ENCODE data around the gene GKN2. TPM values are rescaled to one million over a fixed set of nuclear protein-coding genes. Genes with fewer than 3 reads are reported as not detected.

GKN2 gene
- total RNA-seq, 1 experiment from 2014 or later, result not detected

GRCh38 chr2:68961380-68961779, 8.7 kb upstream of the GKN2 start:
- Mint-ChIP-seq H3K36me3 (ENCODE audit: insufficient read depth in 1 of 3, low read depth in 3 of 3) (no peaks in the 10 kb centered on the region), H3K4me1 (no peaks in the 10 kb centered on the region), H3K9me3 (no peaks in the 10 kb centered on the region), H3K4me3 (no peak overlapping the region), H3K27ac (no peak overlapping the region), H3K27me3 (ENCODE audit: low read depth) (no peaks in the 10 kb centered on the region; the same call in 1 of the 2 replicates)
- Histone ChIP-seq H3K27ac (ENCODE audit: insufficient read length, low read depth, low read length) (no peak overlapping the region), H2BK5ac (ENCODE audit: insufficient read length, low read length) (no peak overlapping the region), H3K79me2 (ENCODE audit: insufficient read depth, low read length) (no peaks in the 10 kb centered on the region), H3K9me3 (ENCODE audit: control insufficient read depth, low read depth, low read length) (no peaks in the 10 kb centered on the region), H4K91ac (ENCODE audit: insufficient read length, low read depth, low read length) (no peak overlapping the region), H2BK12ac (ENCODE audit: insufficient read length, low read depth, low read length) (no peak overlapping the region), H3K4me1 (ENCODE audit: insufficient read depth, low read length) (no peaks in the 10 kb centered on the region), H3K79me1 (ENCODE audit: insufficient read depth, low read depth, low read length, poor library complexity, severe bottlenecking) (no peaks in the 10 kb centered on the region), H3K56ac (ENCODE audit: insufficient read length, low read depth, low read length) (no peak overlapping the region), H3K4me2 (ENCODE audit: insufficient read depth, insufficient read length, low read length) (no peak overlapping the region), H3K9ac (ENCODE audit: extremely low read depth, insufficient read length, low read length) (no peak overlapping the region), H4K20me1 (ENCODE audit: control insufficient read depth, insufficient read depth, insufficient read length) (no peaks in the 10 kb centered on the region), H2BK120ac (ENCODE audit: low read depth, low read length, poor library complexity, severe bottlenecking) (no peak overlapping the region), H3K4ac (ENCODE audit: low read depth, low read length) (no peak overlapping the region), H3K23me2 (ENCODE audit: insufficient read length, low read depth, low read length, poor library complexity, severe bottlenecking) (no peaks in the 10 kb centered on the region), H2BK15ac (ENCODE audit: low read depth, low read length) (no peak overlapping the region), H3K23ac (ENCODE audit: insufficient read length, low read depth, low read length) (no peak overlapping the region), H3K18ac (ENCODE audit: insufficient read length, low read depth, low read length) (no peak overlapping the region), H3K27me3 (ENCODE audit: insufficient read depth, low read length) (no peaks in the 10 kb centered on the region), H3T11ph (ENCODE audit: low read length) (no peak overlapping the region), H2AFZ (ENCODE audit: low read length) (no peak overlapping the region), H2AK5ac (ENCODE audit: insufficient read length, low read length) (no peak overlapping the region), H2BK20ac (ENCODE audit: low read depth, low read length, poor library complexity, severe bottlenecking) (no peak overlapping the region), H4K8ac (replicated peaks; ENCODE audit: insufficient read length, low read depth, low read length) (no peak overlapping the region), H3K14ac (ENCODE audit: insufficient read depth, low read length) (no peak overlapping the region), H4K5ac (ENCODE audit: insufficient read length, low read depth, low read length) (no peak overlapping the region)
- no peak for DNase-seq
- WGBS (ENCODE audit: extremely low coverage, insufficient read length, low lambda C conversion rate), result no CpG with 5 or more reads among the region's 4 CpGs
- TF ChIP-seq, protein P1, sequence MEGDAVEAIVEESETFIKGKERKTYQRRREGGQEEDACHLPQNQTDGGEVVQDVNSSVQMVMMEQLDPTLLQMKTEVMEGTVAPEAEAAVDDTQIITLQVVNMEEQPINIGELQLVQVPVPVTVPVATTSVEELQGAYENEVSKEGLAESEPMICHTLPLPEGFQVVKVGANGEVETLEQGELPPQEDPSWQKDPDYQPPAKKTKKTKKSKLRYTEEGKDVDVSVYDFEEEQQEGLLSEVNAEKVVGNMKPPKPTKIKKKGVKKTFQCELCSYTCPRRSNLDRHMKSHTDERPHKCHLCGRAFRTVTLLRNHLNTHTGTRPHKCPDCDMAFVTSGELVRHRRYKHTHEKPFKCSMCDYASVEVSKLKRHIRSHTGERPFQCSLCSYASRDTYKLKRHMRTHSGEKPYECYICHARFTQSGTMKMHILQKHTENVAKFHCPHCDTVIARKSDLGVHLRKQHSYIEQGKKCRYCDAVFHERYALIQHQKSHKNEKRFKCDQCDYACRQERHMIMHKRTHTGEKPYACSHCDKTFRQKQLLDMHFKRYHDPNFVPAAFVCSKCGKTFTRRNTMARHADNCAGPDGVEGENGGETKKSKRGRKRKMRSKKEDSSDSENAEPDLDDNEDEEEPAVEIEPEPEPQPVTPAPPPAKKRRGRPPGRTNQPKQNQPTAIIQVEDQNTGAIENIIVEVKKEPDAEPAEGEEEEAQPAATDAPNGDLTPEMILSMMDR (conservative IDR thresholded peaks at IDR 0.05), result no peak

Measured in H9 (cell line).